GM20000 (cell line): ENCODE results near the gene TRAPPC12.
"Not testable (repeated sequence)": the region's sequence is repeated elsewhere in the genome, so short reads cannot be mapped to it uniquely, and the experiment has no call there.

Experiments
- DNase-seq: peaks from one replicate; pipeline ENCODE4 v3.0.0; 2012; ENCODE audit warnings: low spot score
- CTCF ChIP-seq: IDR thresholded peaks from 2 replicates; pipeline ENCODE4 v1.5.1; 2012; ENCODE audit warnings: mild to moderate bottlenecking, control low read depth; ENCODE audit errors: extremely low read depth, missing control alignments

TRAPPC12 gene

GRCh38 chr2:3488061-3488531 lies 108.6 kb downstream of the TRAPPC12 start:
- TF ChIP-seq CTCF, result no peak
- DNase-seq, result no peak

- no peak for DNase-seq
- no peak for TF ChIP-seq CTCF
These were observed 109.6 kb downstream of the TRAPPC12 start for GRCh38 chr2:3488855-3489763.

- TF ChIP-seq CTCF, result no peak
These were observed 110.2 kb downstream of the TRAPPC12 start for GRCh38 chr2:3489764-3490115.

GRCh38 chr2:3490191-3491170 lies 111.0 kb downstream of the TRAPPC12 start:
- DNase-seq, result no peak
- TF ChIP-seq CTCF, result no peak

More at GRCh38 chr2:3489764-3490115, 110.2 kb downstream of the TRAPPC12 start:
- DNase-seq, result no peak

- no peak for DNase-seq
- no peak for TF ChIP-seq CTCF
These were observed 111.8 kb downstream of the TRAPPC12 start for GRCh38 chr2:3491306-3491705.

- TF ChIP-seq CTCF, result no peak
- DNase-seq, result no peak
These were observed 112.4 kb downstream of the TRAPPC12 start for GRCh38 chr2:3491716-3492474.

- DNase-seq, result not testable (repeated sequence)
These were observed 112.9 kb downstream of the TRAPPC12 start for GRCh38 chr2:3492475-3492787.
